GM12875 (cell line): ENCODE results near the gene ATP1B2.

Source experiments
- H3K4me3 ChIP-seq: one replicate; pipeline ENCODE4 v1.5.1; 2011; ENCODE audit warnings: low read depth, low read length, control low read depth
- TF ChIP-seq, protein P1 (sequence below): IDR thresholded peaks from 2 replicates; pipeline ENCODE4 v1.5.1; 2011; ENCODE audit warnings: low read depth, mild to moderate bottlenecking, control low read depth, inconsistent platforms, low read length, moderate library complexity, borderline replicate concordance; ENCODE audit not compliant: insufficient read depth

The ATP1B2 gene

DNA sequence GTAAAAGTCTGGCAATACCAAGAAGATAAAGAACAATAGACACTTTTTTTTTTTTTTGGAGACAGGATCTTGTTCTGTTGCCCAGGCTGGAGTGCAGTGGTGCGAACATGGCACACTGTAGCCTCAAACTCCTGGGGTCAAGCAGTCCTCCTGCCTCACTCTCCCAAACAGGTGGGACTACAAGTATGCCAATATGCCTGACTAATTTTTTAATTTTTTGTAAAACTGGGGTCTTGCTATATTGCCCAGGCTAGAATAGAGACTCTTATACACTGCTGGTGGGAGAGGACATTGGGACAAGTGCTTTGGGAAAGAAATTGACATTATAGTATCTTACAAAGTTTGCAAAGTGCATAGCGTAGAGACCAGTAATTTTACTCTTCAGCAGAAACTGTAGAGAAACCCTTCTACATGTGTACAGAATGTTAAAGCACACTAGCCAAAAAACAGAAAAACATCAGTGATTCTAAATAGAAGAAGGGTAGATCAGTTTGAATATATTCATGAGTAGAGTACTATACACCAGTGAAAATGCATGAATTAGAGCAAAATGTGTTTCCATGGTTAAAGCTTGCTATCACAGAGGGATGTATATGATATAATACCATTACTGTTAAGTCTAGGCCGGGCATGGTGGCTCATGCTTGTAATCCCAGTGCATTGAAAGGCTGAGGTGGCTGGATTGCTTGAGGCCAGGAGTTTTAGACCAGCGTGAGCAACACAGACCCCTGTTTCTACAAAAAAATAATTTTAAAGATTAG, 47.3 kb downstream of the ATP1B2 start:
- no peak overlapping the region for H3K4me3 ChIP-seq
- TF ChIP-seq, protein P1, sequence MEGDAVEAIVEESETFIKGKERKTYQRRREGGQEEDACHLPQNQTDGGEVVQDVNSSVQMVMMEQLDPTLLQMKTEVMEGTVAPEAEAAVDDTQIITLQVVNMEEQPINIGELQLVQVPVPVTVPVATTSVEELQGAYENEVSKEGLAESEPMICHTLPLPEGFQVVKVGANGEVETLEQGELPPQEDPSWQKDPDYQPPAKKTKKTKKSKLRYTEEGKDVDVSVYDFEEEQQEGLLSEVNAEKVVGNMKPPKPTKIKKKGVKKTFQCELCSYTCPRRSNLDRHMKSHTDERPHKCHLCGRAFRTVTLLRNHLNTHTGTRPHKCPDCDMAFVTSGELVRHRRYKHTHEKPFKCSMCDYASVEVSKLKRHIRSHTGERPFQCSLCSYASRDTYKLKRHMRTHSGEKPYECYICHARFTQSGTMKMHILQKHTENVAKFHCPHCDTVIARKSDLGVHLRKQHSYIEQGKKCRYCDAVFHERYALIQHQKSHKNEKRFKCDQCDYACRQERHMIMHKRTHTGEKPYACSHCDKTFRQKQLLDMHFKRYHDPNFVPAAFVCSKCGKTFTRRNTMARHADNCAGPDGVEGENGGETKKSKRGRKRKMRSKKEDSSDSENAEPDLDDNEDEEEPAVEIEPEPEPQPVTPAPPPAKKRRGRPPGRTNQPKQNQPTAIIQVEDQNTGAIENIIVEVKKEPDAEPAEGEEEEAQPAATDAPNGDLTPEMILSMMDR: no peak

DNA sequence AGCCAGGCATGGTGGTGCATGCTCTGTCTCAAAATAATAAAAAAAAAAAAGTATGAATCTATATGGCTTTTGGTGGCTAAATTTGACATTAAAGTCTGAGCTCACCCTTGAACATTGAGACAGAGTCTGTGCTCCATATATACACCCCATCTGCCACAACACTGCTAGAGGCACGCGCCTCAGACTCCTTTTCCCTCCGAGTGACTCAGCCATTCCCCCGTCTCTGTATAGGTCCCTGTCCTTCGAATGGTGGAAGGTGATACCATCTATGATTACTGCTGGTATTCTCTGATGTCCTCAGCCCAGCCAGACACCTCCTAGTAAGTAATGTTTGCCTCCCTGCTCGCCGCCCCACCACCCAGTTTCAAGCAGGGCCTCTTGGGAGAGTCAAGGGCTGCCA, 49.8 kb downstream of the ATP1B2 start:
- H3K4me3 ChIP-seq: no peak overlapping the region
- TF ChIP-seq, protein P1: no peak

DNA sequence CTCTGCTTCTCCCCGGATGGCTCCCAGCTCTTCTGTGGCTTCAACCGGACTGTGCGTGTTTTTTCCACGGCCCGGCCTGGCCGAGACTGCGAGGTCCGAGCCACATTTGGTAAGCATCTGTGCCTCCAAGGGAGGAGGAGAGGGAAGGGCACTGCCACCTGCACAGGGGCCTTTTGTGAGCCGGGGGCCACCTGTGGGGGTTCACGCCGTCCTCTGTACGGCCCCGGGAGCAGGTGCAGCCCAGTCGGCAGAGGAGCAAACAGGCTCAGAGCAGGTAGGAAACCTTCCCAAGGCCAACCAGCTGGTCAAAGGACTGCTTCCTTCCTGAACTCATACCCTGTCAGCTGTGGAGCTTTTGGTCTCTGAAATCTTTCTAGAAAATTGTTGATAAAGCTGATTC, 51.0 kb downstream of the ATP1B2 start:
- no peak overlapping the region for H3K4me3 ChIP-seq
- TF ChIP-seq, protein P1: no peak

DNA sequence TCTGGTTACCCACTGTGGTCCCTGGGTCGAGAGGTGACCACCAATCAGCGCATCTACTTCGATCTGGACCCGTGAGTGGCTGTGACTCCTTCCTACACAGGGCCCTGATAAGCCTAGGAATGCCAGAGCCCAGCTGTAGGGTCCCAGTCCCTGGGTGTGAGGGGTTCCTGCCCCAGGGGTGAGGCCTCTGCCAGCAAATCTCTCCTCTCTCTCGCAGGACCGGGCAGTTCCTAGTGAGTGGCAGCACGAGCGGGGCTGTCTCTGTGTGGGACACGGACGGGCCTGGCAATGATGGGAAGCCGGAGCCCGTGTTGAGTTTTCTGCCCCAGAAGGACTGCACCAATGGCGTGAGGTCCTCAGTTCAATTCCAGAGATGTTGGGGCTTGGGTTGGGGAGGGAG, 52.0 kb downstream of the ATP1B2 start:
- TF ChIP-seq, protein P1: no peak

GRCh38 chr17:7703584-7704479, 53.1 kb downstream of the ATP1B2 start:
- H3K4me3 ChIP-seq: no peak overlapping the region
- TF ChIP-seq, protein P1: no peak

More for the DNA sequence above, 52.0 kb downstream of the ATP1B2 start:
- H3K4me3 ChIP-seq: no peak overlapping the region

GRCh38 chr17:7704601-7705268, 54.0 kb downstream of the ATP1B2 start, which contains the start of gene EFNB3:
TSS of gene EFNB3 (plus strand) at chr17:7705202. CDS start at chr17:7705599, 397 bp downstream.
- no peak within 1 kb of the TSS for H3K4me3 ChIP-seq
- TF ChIP-seq, protein P1: no peak
